ENCODE measurements around the gene DRAXIN.

DRAXIN gene

DNA sequence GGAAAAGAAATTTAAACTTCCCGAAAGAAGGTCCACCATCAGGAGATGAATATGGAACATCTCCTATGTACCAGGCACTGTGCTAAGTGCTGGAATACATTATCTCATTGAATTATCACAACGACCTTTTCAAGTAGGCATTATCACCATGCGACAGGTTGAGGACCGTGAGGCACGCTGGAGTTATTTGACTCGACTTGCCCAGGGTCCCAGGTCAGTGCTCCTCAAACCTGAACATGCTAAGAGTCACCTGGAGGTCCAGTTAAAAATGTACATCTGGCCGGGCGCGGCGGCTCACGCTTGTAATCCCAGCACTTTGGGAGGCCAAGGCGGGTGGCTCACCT lies 28.5 kb downstream of the DRAXIN start:
- DNase-seq (ENCODE audit: low read depth in 1 of 2, low spot score in 1 of 2): no peak
- Histone ChIP-seq H3K4me3 (replicated peaks; ENCODE audit: insufficient read depth, low read length) (no peak overlapping the region), H3K27ac (replicated peaks) (peak overlapping the region; percentile 92), H3K27me3 (ENCODE audit: insufficient read depth, poor library complexity, severe bottlenecking) (no peaks in the 10 kb centered on the region)
- TF ChIP-seq CTCF (IDR thresholded peaks at IDR 0.05; ENCODE audit: insufficient read depth, low read length) (no peak), POLR2AphosphoS5 (IDR thresholded peaks at IDR 0.05; ENCODE audit: low read depth) (no peak), REST (IDR thresholded peaks at IDR 0.05; ENCODE audit: insufficient replicate concordance, low read depth) (no peak), GABPA (IDR thresholded peaks at IDR 0.05; ENCODE audit: low read depth) (no peak), SPI1 (IDR thresholded peaks at IDR 0.05; ENCODE audit: borderline replicate concordance, low read depth) (no peak)

DNA sequence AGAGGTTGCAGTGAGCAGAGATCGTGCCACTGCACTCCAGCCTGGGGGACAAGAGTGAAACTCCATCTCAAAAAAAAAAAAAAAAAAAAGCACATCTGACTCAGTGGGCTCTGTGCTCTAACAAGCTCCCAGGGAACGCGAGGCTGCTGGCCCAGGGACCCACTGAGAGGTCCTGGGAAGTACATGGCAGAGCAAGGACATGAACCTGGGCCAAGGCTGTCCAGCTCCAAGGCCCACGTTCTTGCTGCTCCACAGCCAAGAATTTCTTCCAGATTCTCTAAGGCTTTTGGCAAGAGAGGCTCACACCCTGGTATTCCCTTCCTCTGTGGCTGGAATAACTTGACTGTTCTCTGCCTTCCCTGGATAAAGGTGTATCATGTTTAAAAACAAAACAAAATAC lies 29.0 kb downstream of the DRAXIN start:
- no peak for TF ChIP-seq GABPA (IDR thresholded peaks at IDR 0.05; ENCODE audit: low read depth)
- TF ChIP-seq SPI1 (IDR thresholded peaks at IDR 0.05; ENCODE audit: borderline replicate concordance, low read depth): no peak
- TF ChIP-seq REST (IDR thresholded peaks at IDR 0.05; ENCODE audit: insufficient replicate concordance, low read depth): no peak
- TF ChIP-seq POLR2AphosphoS5 (IDR thresholded peaks at IDR 0.05; ENCODE audit: low read depth): no peak
- TF ChIP-seq CTCF (IDR thresholded peaks at IDR 0.05; ENCODE audit: insufficient read depth, low read length): no peak
- no peak for DNase-seq (ENCODE audit: low read depth in 1 of 2, low spot score in 1 of 2)
- no peak overlapping the region for H3K4me3 ChIP-seq (replicated peaks; ENCODE audit: insufficient read depth, low read length)
- H3K27me3 ChIP-seq (ENCODE audit: insufficient read depth, poor library complexity, severe bottlenecking): no peaks in the 10 kb centered on the region
- H3K27ac ChIP-seq (replicated peaks): no peak overlapping the region

- H3K27me3 ChIP-seq (ENCODE audit: insufficient read depth, poor library complexity, severe bottlenecking): no peaks in the 10 kb centered on the region
- no peak overlapping the region for H3K27ac ChIP-seq (replicated peaks)
- TF ChIP-seq REST (IDR thresholded peaks at IDR 0.05; ENCODE audit: insufficient replicate concordance, low read depth) (no peak), POLR2AphosphoS5 (IDR thresholded peaks at IDR 0.05; ENCODE audit: low read depth) (no peak), CTCF (IDR thresholded peaks at IDR 0.05; ENCODE audit: insufficient read depth, low read length) (no peak), GABPA (IDR thresholded peaks at IDR 0.05; ENCODE audit: low read depth) (no peak), SPI1 (IDR thresholded peaks at IDR 0.05; ENCODE audit: borderline replicate concordance, low read depth) (no peak)
- no peak for DNase-seq (ENCODE audit: low read depth in 1 of 2, low spot score in 1 of 2)
- H3K4me3 ChIP-seq (replicated peaks; ENCODE audit: insufficient read depth, low read length): no peak overlapping the region
Observed at GRCh38 chr1:11721311-11721710, 29.8 kb downstream of the DRAXIN start.
